Measurements from ENCODE around the gene WTIP.

DNA sequence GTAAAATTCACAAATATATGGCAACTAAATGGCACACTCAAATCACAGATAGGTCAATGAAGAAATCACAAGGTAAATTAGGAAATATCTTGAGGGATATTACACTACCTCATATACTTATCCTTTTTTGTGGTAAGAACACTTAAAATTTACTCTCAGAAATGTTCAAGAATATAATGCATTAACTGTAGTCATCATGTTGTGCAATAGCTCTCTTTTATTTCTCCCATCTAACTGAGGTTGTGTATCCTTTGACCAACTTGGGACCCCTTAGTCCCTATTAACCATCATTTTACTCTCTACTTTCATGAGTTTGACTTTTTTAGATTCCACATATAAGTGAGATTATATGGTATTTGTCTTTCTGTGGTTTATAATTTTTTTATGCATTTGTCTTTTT, 52.6 kb downstream of the WTIP start:
- TF ChIP-seq POLR2AphosphoS5 (IDR thresholded peaks at IDR 0.05) (no peak), POLR2A (IDR thresholded peaks at IDR 0.05) (no peak)
- TF ChIP-seq, protein P1, sequence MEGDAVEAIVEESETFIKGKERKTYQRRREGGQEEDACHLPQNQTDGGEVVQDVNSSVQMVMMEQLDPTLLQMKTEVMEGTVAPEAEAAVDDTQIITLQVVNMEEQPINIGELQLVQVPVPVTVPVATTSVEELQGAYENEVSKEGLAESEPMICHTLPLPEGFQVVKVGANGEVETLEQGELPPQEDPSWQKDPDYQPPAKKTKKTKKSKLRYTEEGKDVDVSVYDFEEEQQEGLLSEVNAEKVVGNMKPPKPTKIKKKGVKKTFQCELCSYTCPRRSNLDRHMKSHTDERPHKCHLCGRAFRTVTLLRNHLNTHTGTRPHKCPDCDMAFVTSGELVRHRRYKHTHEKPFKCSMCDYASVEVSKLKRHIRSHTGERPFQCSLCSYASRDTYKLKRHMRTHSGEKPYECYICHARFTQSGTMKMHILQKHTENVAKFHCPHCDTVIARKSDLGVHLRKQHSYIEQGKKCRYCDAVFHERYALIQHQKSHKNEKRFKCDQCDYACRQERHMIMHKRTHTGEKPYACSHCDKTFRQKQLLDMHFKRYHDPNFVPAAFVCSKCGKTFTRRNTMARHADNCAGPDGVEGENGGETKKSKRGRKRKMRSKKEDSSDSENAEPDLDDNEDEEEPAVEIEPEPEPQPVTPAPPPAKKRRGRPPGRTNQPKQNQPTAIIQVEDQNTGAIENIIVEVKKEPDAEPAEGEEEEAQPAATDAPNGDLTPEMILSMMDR (IDR thresholded peaks at IDR 0.05): no peak

Data from stomach (tissue), 4 donors.